Measurements from ENCODE around the gene LRRC46. TPM values are rescaled to one million over a fixed set of nuclear protein-coding genes. Genes with fewer than 3 reads are reported as not detected.

LRRC46 gene
- polyA plus RNA-seq, 3 donors: 0.12 to 0.65 (median 0.22) TPM

- Mint-ChIP-seq H3K36me3 (no peaks in the 10 kb centered on the region), H3K27ac (no peak overlapping the region), H3K4me3 (peak overlapping the region in 1 of 2 donors; percentile 26), H3K4me1 (peaks cover 22% of the 10 kb centered on the region), H3K27me3 (ENCODE audit: low read depth in 3 of 3) (peaks cover 40 to 57% (median 41%) of the 10 kb centered on the region in 3 donors), H3K9me3 (peaks cover 0 to 5% (median 0%) of the 10 kb centered on the region in 7 donors)
- intact Hi-C loops (cut with micrococcal nuclease): loop anchor here (2.0 to 5.0 kb wide), 2 partner anchors 47 to 128 kb away; partner anchors contain the start of gene CDK5RAP3 (in 1 of the 2)
- Histone ChIP-seq H3K4me1 (ENCODE audit: control insufficient read depth in 1 of 2, insufficient read depth in 2 of 2, low read length in 2 of 2) (peaks cover 8 to 13% of the 10 kb centered on the region in 2 donors), H3K36me3 (replicated peaks in 1 of 2; ENCODE audit: control insufficient read depth in 1 of 2, insufficient read depth in 2 of 2, low read length in 2 of 2) (no peaks in the 10 kb centered on the region), H3K9me3 (replicated peaks in 1 of 2; ENCODE audit: control insufficient read depth in 1 of 2, insufficient read depth in 1 of 2, low read length in 2 of 2) (peaks cover 0 to under 1% of the 10 kb centered on the region in 2 donors), H2AFZ (ENCODE audit: insufficient read depth, low read depth, low read length, poor library complexity, severe bottlenecking) (no peak overlapping the region), H3K79me2 (ENCODE audit: insufficient read depth, low read length) (no peaks in the 10 kb centered on the region), H4K20me1 (ENCODE audit: insufficient read depth, low read length) (no peaks in the 10 kb centered on the region), H3K4me3 (replicated peaks in 1 of 3; ENCODE audit: low read depth in 2 of 3, low read length in 3 of 3) (no peak overlapping the region), H3K27me3 (ENCODE audit: control insufficient read depth in 2 of 2, insufficient read depth in 2 of 2, low read length in 2 of 2) (peaks cover 22 to 45% of the 10 kb centered on the region in 2 donors), H3K4me2 (replicated peaks; ENCODE audit: extremely low read depth, low read length, poor library complexity, severe bottlenecking) (no peak overlapping the region), H3K9ac (ENCODE audit: insufficient read depth, low read length, poor library complexity, severe bottlenecking) (no peak overlapping the region), H3K27ac (ENCODE audit: low read depth in 1 of 2, low read length in 2 of 2) (no peak overlapping the region)
- TF ChIP-seq, protein P1, sequence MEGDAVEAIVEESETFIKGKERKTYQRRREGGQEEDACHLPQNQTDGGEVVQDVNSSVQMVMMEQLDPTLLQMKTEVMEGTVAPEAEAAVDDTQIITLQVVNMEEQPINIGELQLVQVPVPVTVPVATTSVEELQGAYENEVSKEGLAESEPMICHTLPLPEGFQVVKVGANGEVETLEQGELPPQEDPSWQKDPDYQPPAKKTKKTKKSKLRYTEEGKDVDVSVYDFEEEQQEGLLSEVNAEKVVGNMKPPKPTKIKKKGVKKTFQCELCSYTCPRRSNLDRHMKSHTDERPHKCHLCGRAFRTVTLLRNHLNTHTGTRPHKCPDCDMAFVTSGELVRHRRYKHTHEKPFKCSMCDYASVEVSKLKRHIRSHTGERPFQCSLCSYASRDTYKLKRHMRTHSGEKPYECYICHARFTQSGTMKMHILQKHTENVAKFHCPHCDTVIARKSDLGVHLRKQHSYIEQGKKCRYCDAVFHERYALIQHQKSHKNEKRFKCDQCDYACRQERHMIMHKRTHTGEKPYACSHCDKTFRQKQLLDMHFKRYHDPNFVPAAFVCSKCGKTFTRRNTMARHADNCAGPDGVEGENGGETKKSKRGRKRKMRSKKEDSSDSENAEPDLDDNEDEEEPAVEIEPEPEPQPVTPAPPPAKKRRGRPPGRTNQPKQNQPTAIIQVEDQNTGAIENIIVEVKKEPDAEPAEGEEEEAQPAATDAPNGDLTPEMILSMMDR (IDR thresholded peaks at IDR 0.05): no peak
- WGBS (ENCODE audit: insufficient coverage): no CpG with 5 or more reads among the region's 5 CpGs
- DNase-seq: no peak
These were observed 12.8 kb downstream of the LRRC46 start for GRCh38 chr17:47844227-47844626.

DNA sequence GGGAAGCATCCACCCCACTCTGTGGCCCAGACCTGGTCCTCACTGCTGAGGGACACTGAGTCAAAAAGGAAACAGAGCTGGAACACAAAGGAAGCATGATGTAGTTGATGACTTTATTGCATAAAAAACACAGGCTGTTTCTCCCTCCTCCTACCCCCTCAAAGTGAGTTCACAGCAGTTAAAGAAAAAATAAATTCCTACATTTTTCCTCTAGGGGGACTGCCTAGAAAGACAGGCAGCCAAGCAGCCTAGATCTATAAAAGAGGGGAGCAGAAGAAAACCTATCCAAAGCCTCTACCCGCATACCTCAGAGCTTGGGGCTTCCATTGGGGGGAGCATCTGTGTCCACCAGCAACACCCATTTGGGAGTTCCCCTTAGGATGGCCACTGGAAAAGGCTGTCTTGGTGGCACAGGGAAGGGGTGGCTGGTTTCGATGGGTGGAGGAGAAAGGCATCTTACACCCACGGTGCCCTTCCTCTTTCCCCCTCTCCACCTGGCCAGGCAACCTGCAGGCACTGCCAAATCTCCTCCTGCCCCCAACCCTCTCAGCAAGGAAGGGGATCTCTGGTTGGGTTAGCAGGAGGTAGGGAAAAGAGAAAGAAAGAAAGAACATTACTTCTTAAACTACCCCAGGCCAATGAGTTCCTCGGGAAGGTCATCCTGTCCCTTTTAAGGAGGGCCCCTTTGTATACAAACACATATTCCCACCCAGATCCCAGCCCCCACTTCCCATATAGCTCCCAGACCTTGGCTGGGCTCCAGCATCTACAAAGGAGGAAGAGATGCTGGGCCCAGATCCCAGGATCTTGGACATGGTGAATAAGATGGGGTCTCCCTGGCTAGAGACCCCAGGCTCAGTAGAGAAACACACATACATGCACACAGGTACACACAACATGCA lies 13.6 kb downstream of the LRRC46 start:
- H3K27me3 ChIP-seq (ENCODE audit: control insufficient read depth in 2 of 2, insufficient read depth in 2 of 2, low read length in 2 of 2): peaks cover 30 to 53% of the 10 kb centered on the region in 2 donors
- peak overlapping the region in 1 of 2 donors; percentile 67 for H3K4me3 Mint-ChIP-seq

More for the DNA sequence above, 13.6 kb downstream of the LRRC46 start:
- H3K27ac Mint-ChIP-seq: no peak overlapping the region
- H3K4me3 ChIP-seq (replicated peaks in 1 of 3; ENCODE audit: low read depth in 2 of 3, low read length in 3 of 3): no peak overlapping the region
- peaks cover 8 to 10% of the 10 kb centered on the region in 2 donors for H3K4me1 ChIP-seq (ENCODE audit: control insufficient read depth in 1 of 2, insufficient read depth in 2 of 2, low read length in 2 of 2)
- TF ChIP-seq, protein P1 (IDR thresholded peaks at IDR 0.05): peak; percentile 35
- no peak overlapping the region for H3K27ac ChIP-seq (ENCODE audit: low read depth in 1 of 2, low read length in 2 of 2)
- H3K9me3 Mint-ChIP-seq: peaks cover 0 to 5% (median 0%) of the 10 kb centered on the region in 7 donors
- no peaks in the 10 kb centered on the region for H3K36me3 ChIP-seq (replicated peaks in 1 of 2; ENCODE audit: control insufficient read depth in 1 of 2, insufficient read depth in 2 of 2, low read length in 2 of 2)
- no CpG with 5 or more reads among the region's 4 CpGs for WGBS (ENCODE audit: insufficient coverage)
- H3K4me1 Mint-ChIP-seq: peaks cover 17% of the 10 kb centered on the region
- DNase-seq: no peak
- no peaks in the 10 kb centered on the region for H3K36me3 Mint-ChIP-seq
- H3K9ac ChIP-seq (ENCODE audit: insufficient read depth, low read length, poor library complexity, severe bottlenecking): no peak overlapping the region
- H3K9me3 ChIP-seq (replicated peaks in 1 of 2; ENCODE audit: control insufficient read depth in 1 of 2, insufficient read depth in 1 of 2, low read length in 2 of 2): peaks cover 0 to 8% of the 10 kb centered on the region in 2 donors
- intact Hi-C loops (cut with micrococcal nuclease): loop anchor here (2.0 to 5.0 kb wide), 2 partner anchors 46 to 127 kb away; partner anchors contain the start of gene CDK5RAP3 (in 1 of the 2)
- H3K4me2 ChIP-seq (replicated peaks; ENCODE audit: extremely low read depth, low read length, poor library complexity, severe bottlenecking): no peak overlapping the region
- H2AFZ ChIP-seq (ENCODE audit: insufficient read depth, low read depth, low read length, poor library complexity, severe bottlenecking): no peak overlapping the region
- H3K79me2 ChIP-seq (ENCODE audit: insufficient read depth, low read length): no peaks in the 10 kb centered on the region
- no peaks in the 10 kb centered on the region for H4K20me1 ChIP-seq (ENCODE audit: insufficient read depth, low read length)
- peaks cover 48 to 66% (median 49%) of the 10 kb centered on the region in 3 donors for H3K27me3 Mint-ChIP-seq (ENCODE audit: low read depth in 3 of 3)
